NCI-H2196 (cell line): ENCODE data around the gene SETBP1.

Experiments
- DNase-seq: peaks from one replicate; lab custom pipeline; 2025; ENCODE audit not compliant: unreplicated experiment; lab: John Stamatoyannopoulos, UW

SETBP1 gene

DNA sequence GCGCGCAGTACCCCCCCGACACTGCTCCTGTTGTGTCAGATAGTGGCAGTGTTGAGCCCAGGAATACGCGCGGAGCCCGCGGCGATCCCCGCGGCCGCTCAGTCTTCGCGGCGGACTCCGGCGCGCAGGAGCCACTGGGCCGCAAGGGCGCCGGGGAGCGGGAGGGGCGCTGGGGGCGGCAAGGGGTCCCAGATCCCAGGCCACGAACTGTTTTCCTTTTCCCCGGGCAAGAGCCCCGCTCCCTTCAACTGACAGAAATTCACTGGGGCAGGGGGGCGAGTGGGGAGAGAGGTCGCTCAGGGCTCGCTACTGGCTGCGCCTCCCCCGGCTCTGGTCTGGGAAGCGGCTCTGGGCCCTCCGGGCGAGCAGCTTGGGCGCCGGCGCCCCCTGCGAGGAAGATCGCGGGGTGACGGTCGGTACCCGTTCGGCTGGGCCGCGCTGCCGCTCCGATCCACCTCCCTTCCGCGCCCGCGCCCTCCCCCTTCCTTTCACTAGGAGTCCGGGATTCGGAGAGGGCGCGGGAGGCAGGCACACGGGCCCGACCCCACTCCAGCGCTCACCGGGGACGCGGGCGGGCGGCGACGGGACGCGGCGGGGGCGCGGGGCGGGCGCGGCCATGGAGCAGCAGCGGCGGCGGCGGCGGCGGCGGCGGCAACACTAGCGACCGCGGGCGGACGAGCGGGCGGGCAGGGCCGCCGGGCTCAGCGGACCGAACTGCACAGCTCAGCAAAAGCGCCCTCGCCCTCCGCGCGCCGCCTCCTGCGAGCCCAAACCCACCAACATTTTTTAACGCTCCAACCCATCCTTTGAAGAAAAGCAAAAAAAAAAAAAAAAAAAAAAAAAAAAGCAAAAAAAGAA lies 1.4 kb upstream of the SETBP1 start:
- peak; percentile 87 for DNase-seq

DNA sequence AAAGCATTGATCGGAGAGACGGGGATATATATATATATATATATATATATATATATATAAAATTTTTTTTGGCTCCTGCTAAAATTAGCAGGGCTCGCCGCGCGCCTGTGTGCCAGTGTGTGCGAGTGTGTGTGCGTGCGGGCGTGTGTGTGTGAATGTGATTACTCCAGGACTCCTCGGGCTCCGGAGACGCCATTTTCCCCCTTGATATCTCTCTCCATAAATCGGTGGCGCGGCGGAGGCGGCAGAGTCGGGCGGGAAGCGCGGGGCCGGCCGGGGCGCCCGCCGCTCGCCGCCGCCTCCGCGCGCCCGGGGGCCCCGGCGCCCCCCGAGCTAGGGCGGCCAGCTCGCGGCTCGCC lies 795 bp upstream of the SETBP1 start:
- peak; percentile 56 for DNase-seq

DNA sequence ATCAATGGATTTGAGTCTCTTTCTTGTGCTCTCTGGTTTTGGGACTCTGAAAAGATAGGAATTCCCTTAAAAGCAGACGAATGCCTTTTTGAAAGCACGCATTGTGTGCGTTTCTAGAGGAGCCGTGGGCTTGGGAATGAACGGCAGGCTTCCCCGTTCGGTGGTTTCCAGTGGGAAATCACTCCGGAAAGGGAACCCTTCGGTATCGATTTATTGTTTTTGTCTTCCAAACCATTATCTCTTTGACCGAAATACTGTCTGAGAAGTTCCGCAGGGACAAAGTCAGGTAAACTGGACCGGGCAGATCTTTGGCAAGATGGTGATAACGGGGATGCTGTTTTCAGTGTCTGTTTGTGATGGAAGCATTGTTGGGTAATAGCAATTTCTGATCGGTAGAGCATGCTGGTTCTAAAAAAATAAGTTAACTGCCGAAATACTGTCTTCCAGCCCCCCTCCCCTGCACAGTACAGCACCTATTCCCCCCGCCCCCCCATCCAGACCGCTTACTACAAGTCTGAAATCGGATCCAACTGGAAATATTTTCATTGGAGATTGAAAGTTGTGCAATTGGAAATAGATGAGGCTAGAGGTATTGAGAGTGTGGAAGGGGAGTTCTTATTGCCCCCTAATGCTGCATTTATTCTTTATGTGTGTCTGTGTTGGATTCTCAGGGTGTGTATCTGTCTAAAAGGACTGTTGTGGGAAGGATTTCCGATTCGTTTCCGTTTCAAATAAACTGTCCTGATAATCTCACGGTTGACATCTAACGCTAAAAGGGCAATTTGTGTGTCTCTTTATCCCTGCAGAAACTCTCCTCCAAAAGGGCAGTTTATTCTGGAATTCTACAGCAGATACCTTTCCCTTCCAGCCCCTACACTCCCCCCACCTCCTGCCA lies 635 bp downstream of the SETBP1 start:
- no peak for DNase-seq

DNA sequence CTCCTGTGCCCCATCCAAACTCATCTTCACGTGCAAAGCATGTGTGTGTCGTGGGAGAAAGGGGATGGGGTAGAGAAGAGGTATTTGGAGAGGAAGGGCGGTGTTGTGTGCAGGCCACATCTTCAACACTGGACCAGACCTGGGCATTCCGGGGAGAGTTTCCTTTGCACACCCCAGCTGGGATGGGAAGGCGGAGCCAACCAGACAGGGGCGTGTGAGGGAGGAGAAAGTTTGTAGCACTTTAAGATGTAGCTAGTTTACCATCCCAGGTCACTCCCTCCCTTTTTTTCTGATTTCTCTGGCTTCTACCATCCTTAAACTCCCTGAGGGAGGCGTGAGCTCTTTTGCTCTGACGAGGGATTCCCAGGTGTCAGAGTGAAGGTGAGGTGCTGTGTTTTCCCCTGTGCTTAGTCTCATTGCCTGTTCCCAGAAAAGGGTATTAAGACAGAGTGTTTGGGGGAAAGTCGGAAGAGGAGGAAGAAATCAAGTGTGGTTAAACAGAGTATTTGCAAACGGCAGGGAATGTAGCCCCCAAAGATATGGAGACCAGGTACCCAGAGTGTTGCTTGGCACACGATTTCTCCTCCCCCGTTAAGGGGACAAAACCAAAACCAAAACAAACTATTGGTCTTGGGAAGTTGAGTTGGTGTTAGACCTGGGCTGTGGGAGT lies 1.6 kb downstream of the SETBP1 start:
- DNase-seq: no peak

DNA sequence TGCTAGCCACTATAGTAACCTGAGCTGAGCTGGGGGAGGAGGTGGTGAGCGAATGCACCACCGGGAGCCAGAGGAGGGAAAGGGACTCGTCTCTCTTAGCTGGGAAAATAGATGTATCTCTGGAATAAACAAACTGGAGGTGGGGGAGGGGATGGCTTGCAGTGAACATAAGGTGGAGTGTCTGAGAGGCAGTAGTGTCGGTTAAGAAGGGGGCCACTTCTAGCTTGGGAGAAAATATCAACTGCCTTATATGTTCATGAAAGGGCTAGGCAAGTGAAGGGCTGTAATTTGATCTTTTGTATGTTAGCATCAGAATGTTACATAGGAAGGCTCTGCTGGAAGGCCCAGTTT lies 2.2 kb downstream of the SETBP1 start:
- DNase-seq: peak; percentile 29

DNA sequence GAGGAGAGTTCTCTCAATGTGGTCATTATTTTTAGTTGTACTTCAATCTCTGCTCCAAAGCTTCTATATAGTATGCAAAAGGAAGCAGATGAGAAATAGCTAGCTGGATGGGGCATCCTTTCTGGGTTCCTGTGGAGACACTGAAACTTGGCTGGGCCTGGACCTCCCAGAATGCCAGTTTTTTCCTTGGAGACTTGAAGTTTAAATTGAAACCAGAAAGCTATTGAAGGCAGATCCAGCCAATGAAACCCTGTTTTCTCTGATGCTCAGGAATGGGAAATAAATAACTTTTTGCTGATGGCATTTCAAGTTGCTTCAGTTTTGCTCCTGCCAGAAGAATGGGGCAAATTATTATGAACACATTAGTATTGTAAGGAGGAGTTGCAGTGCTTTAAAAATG lies 2.9 kb downstream of the SETBP1 start:
- DNase-seq: no peak

DNA sequence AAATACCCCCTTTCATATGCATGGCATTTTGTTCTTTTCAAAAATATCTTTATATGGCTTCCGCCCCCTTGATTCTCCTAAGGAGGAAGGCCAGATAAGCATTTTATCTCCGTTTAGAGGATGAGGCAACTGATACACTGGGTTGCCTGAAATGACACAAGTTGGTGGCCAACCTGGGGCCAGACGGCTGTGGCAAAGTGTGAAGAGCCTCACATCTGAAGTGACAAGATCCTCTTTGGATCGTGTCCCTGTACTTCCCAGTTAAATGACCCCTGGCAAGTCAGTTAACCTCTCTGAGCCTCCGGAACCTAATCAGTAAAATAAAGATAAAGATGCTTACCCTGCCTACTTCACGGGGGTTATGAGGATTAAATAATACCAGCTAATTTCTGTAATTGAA lies 4.6 kb downstream of the SETBP1 start:
- no peak for DNase-seq

DNA sequence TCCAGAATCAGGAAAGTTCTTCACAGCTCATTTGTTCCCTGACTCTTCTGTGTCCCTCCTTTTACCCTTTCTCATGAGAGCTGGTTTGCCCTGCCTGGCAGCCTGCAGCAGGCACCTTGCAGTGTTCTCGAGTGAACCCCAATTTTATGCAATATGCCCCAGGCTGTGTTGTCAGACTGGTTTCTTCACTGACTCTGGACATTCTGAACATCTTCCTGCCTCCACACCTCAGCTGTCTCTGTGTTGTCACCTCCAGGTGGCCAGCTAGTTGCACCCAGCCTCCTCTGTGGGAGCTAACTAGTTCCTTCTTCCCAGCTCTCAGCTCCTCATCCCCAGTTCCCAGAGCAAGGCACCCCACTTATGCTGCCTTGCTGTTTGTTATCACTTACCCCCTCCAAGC lies 5.5 kb downstream of the SETBP1 start:
- DNase-seq: no peak

DNA sequence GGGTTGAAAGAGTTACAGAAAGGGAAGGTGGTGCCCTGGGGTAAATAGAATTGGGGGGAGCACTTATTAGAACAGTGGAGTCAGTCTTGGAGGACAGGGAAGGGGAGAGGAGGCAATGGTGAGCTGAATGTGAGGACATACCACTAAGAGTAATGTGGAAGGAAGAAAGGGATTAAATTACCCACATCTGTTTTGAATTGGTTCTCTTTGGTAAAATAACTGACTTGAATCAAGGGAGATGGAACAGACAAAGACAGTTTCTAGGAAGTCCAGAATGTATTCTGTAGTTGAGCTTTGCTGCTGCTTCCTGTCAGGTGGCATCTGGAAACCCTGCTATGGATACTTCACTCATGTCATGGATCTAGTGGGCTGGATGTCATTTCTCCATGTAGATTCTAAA lies 6.7 kb downstream of the SETBP1 start:
- no peak for DNase-seq

DNA sequence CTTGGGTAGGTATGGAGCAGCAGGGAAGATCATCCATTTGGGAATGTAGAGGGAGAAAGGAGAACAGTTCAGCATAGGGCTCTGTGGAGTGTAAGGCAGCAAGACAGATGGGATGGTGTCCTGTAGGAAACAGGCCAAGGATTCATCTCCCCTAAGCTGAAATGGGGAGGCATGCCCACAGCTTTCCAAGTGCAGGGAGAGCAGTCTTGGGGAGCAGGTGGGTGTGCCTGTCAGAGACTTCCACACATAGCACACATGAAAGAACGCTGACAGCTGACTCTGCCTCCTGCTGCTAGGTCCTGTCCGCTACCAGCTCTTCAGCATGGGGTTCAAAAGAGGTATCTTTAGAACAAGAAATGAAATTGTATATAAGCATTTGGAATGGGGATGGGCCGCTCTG lies 9.0 kb downstream of the SETBP1 start:
- no peak for DNase-seq

DNA sequence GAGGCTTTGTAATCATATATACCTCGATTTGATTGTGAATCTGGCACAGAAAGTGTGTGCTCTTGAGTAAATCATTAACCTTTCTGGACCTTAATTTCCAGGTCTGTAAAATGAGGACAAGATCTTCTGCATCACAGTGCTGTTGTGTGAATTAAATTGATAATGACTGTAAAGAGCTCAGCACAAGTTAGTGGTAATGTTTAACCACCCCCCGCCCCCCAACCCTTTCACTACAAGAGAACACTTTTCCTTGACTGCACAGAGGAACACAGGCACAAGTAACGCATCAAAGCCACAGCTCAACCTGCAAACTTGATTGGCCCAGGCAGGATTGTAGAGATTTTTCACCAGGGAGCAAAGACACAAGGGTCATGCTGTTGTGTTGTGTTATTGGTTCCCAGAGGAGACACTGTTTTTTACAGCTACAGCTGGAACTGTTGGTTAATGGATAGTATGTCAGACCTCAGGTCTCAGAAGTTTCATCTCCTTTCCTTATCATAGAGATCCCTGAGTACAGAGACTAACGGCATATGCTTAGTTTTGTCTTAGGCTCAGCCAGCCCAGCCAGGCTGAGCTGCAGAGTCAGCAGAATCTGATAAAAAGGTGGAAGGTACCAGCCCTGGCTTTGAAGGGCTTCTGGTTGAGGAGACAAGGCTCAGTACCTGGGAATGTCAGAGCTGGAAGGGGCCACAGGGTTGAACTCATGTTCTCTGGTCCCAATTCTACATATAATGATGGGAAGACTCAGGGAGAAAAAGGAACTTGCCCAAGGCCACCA lies 10.6 kb downstream of the SETBP1 start:
- no peak for DNase-seq

DNA sequence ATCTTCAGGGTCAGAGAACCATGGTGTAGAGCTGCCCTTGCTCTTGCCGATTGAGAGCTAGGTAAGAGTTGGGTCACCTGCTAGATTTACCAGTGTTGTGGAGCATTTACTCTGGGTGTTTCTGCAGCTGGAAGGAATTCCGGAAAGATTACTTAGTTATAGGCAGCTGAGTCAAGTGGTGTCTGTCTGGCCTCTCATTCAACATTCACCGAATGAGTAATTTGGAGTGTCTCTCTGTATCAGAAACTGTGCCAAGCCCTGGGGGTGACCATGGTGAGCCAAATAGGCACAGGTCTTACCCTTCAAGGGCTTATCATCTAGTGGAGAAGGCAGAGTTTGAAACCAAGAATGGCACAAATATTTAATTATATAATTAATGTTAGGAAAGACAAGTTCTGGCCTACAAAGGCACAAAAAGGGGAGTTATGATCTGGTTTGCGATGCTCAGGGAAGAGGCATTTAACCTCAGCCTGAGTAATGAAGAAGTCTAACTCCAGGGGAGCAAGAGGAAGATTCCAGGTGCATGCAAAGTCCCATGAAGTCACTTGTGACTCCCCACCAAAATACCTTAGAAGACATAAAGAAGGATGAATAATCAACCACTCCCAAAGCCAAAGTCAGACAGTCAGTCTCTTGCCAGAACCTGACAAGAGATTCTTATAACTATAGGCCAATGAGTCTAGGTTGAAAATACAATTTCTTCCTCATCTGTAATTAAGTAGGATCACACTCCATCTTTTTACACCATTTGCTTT lies 12.5 kb downstream of the SETBP1 start:
- no peak for DNase-seq

DNA sequence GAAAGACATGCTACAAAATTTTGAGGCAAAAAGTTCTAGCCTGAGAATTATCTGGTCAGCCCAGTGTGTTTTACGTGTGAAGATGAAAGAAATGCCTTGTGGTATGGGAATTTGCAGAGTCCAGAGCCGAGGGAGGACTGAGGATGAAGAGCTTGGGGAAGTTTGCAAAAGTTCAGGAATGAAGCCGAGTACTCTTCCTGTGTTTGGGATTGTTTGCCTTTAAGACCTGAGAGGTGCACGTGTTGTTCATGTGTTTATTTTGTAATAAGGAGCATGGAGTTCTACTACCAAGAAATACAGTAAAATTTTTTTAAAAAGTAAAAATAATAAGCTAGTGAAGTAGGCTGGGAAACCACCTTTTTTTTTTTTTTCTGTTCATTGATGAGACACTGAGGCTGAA lies 14.8 kb downstream of the SETBP1 start:
- no peak for DNase-seq

DNA sequence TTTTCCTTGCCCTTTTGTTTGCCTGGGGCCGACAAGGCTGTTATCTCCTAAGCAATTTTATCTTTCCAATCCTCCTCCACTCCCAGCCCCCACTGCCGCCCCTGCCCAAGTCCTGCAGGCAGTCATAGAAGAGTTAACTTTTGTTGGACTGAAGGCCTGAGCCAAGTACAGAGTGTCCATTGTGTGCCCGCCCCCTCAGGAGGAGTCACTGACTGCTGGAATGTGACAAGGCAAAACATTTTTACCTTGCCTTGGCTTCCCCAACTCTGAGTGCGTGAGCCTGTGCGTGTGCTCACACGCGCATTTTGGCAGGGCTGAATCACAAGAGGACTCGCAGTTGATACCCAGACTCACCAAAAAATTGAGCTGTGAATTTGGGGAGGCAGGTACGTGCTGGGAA lies 16.2 kb downstream of the SETBP1 start:
- DNase-seq: no peak

DNA sequence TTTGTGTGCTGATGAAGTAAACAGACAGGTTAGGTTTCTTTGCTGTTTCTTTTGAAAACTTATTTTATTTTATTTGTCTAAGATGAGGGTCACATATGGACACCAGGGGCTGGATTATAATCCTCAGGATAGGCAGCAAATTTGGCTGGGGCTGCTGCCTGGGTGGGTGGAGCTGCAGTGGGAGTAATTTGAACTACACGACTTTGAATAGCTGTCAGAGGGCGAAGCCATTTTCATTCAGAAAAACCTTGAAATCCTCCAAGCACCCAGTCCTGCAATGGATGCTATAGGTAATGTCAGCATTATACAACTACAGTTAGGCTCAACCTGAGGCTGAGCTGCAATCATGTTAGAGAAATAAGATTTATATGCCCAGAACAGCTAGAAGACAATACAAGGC lies 16.6 kb downstream of the SETBP1 start:
- no peak for DNase-seq

DNA sequence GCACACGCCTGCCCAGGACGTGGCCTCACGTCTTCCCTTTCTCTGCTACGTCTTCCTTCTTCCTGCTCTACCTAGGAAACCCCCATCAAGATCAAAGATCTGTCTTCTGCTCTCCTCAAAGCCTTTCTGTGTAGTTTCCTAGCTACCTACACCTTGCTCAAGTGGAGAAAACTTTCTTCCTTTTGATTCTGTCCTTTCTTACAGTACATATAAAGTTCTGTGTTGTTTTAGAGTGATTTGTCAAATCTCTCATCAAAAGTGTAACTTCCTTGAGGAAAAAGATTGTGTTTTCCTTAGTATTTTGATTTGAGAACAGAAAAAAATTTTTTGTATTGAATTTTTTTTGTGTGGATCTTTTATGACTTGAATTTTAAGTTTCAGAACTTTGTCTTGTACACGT lies 17.8 kb downstream of the SETBP1 start:
- DNase-seq: no peak

DNA sequence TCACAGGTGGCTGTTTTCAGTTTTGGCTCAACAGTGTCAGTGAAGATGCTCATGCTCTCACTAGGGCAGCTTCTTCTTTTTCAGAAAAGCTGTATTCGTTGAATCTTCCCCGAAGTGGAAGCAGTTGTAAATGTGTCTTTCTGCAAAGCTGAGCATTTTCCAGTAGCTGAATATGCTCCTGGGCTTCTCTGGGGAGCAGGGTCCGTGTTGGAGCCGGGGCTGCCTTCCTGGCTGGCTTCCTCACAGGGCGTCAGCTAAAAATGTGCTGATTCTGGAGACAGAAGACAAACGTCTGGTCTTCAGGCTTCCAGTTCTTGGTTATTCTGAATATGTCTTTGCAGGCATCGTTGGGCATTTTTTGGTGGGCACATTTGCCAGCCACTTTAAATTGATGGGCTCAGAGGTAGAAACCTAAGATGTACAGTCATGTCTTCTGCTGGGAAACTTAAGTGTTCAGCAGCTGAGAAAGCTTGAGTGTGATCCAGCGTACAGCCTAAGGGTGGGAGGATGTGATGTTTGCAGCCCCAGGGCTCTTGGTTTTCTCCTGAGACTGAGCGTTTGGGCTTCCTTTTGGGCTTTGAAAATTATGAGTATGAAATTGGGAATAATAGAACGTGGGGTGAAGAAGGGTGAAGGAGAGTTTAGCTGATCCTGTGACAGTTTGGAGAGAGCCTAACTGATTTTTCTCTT lies 19.0 kb downstream of the SETBP1 start:
- no peak for DNase-seq

DNA sequence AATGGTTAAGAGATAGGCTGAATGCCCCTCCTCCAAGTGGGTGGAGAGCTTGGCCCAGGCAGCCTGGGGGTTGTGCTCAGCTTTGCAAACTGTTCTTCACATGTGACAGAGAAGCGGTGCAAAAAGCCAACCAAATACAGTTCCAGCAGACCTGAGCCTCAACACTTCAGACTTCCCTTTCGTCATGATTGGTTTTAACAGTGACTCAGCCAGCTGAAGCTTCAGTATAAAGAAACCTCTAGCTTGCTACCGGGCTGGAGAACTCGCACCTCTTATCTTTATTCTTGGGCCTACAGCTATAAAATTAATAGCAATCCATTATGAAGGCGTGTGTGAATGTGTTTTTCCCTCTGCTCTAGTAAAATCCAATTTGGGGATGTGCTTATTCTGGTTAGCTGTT lies 20.0 kb downstream of the SETBP1 start:
- no peak for DNase-seq

DNA sequence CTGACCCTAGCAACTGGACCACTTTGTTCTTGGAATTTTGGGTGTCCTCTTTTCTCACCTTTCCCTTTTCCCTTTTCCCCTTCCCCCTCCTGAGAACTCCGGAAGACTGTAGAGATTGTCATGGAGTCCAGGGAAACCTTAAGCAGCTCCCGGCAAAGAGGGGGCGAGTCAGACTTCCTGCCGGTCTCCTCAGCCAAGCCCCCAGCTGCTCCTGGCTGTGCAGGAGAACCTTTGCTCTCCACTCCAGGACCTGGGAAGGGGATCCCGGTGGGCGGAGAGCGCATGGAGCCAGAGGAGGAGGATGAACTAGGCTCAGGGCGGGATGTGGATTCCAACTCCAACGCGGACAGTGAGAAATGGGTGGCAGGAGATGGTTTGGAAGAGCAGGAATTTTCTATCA lies 20.5 kb downstream of the SETBP1 start:
- no peak for DNase-seq

DNA sequence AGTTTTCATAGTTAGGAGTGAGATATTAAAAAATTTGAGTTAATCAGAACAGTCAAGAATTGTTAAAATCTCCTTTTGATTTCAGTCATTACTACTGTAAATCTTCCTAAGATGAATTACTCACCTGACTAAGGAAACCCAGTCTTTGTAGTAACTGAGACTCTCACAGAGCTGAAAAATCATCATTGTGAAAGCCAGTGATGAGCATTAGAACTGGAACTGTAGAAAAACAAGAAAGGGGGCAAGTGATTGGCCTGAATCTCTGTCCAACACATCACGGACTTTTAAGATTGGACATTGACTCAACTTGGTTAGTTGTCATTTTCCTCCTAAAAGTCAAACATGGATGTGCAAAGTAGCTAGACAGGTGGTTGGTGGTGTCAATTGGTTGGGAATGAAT lies 21.9 kb downstream of the SETBP1 start:
- no peak for DNase-seq
